OCI-LY1 (cell line): ENCODE measurements around the gene SPATA2L.

Source experiments
- H2AFZ ChIP-seq: fragments of 200-600 bp; sonication (generic), shearing (Covaris generic); 2 replicates; pipeline ENCODE4 v1.6.0; 2014; ENCODE audit warnings: antibody characterized with exemption, mild to moderate bottlenecking, low read length
- H3F3A ChIP-seq: fragments of 200-600 bp; sonication (generic), shearing (Covaris generic); 2 replicates; pipeline ENCODE4 v1.6.0; 2014; ENCODE audit warnings: mild to moderate bottlenecking, antibody characterized with exemption, low read length, moderate library complexity; ENCODE audit not compliant: insufficient read depth
- H3K27ac ChIP-seq: fragments of 200-600 bp; sonication (generic); 2 replicates; pipeline ENCODE4 v1.5.1; 2014; ENCODE audit warnings: low read length, mixed run types, mild to moderate bottlenecking, low read depth; ENCODE audit not compliant: poor library complexity, severe bottlenecking
- H3K27me3 ChIP-seq: fragments of 200-600 bp; sonication (generic); 2 replicates; pipeline ENCODE4 v1.6.0; 2014; ENCODE audit warnings: antibody characterized with exemption, mild to moderate bottlenecking, low read length, moderate library complexity; ENCODE audit not compliant: insufficient read depth
- H3K36me3 ChIP-seq: fragments of 200-600 bp; sonication (generic); 2 replicates; pipeline ENCODE4 v1.6.1; 2014; ENCODE audit warnings: mild to moderate bottlenecking, antibody characterized with exemption, low read length, moderate library complexity, mixed read lengths; ENCODE audit not compliant: insufficient read depth
- H3K4me1 ChIP-seq: fragments of 200-600 bp; sonication (generic); 2 replicates; pipeline ENCODE4 v1.5.1; 2014; ENCODE audit warnings: mild to moderate bottlenecking, low read length, moderate library complexity; ENCODE audit not compliant: insufficient read depth, severe bottlenecking
- H3K4me2 ChIP-seq: fragments of 200-600 bp; sonication (generic), shearing (Covaris generic); 2 replicates; pipeline ENCODE4 v1.6.1; 2014; ENCODE audit warnings: low read length
- H3K4me3 ChIP-seq: fragments of 200-600 bp; sonication (generic); 2 replicates; pipeline ENCODE4 v1.5.1; 2014; ENCODE audit warnings: low read length, low read depth, mild to moderate bottlenecking, mixed read lengths; ENCODE audit not compliant: poor library complexity, severe bottlenecking
- H3K79me2 ChIP-seq: fragments of 200-600 bp; shearing (Covaris generic); 2 replicates; pipeline ENCODE4 v1.6.1; 2016; ENCODE audit warnings: mixed run types, low read length, mixed read lengths; ENCODE audit not compliant: insufficient read depth
- H3K9ac ChIP-seq: fragments of 200-600 bp; sonication (generic), shearing (Covaris generic); 2 replicates; pipeline ENCODE4 v1.6.1; 2014; ENCODE audit warnings: mild to moderate bottlenecking, low read length, mixed read lengths
- H3K9me2 ChIP-seq: fragments of 200-600 bp; sonication (generic), shearing (Covaris generic); 2 replicates; pipeline ENCODE4 v1.6.1; 2014; ENCODE audit warnings: low read depth, mild to moderate bottlenecking, low read length, mixed read lengths
- H3K9me3 ChIP-seq: fragments of 200-600 bp; shearing (Covaris generic); 2 replicates; pipeline ENCODE4 v1.6.1; 2014; ENCODE audit warnings: low read length, mixed read lengths
- H4K20me1 ChIP-seq: fragments of 200-600 bp; sonication (generic), shearing (Covaris generic); 2 replicates; pipeline ENCODE4 v1.6.0; 2016; ENCODE audit warnings: mild to moderate bottlenecking, low read length; ENCODE audit not compliant: insufficient read depth
- EZH2 ChIP-seq: fragments of 200-600 bp; sonication (generic), shearing (Covaris generic); IDR thresholded peaks from 2 replicates; pipeline ENCODE4 v1.8.0; 2017; ENCODE audit warnings: borderline replicate concordance, mixed run types, mild to moderate bottlenecking, antibody characterized with exemption, low read length, moderate library complexity, mixed read lengths
- TF ChIP-seq, protein P1 (sequence below): fragments of 200-600 bp; sonication (generic), shearing (Covaris generic); IDR thresholded peaks from 2 replicates; pipeline ENCODE4 v1.5.1; 2017; ENCODE audit warnings: mild to moderate bottlenecking, antibody characterized with exemption, low read length, moderate library complexity, mixed read lengths

Gene SPATA2L

DNA sequence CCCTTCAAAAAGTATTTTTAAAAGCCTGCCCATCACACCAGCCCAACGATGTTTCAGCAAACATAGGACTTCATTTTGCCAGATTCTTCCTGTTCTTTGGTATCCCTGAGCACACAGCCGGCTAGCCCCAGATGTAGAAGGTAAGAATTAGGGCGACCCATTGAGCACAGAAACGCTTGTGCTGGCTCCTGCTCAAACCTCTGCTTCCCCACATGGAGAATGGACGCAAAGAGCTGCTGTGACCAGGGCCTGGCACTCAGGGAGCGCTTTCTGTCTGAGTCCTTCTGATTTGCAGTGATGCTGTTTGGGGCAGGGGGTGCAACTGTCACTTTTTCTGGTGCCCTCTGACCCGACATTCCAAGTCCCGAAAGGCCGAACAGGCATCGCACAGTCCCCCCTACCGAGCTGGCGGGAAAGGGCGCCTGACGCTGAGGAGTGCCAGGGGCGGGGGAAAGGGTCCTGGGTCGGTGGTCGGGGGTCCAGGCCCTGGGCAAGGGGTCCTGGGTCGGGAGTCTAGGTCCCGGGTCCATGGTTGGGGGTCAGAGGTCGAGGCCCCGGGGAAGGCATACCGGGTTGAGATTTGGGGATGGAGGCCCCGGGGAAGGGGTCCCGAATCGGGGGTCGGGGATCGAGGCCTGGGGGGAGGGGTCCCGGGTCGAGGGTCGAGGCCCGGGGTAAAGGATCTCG is 44.9 kb downstream of the SPATA2L start:
- no peak overlapping the region for H3K27ac ChIP-seq
- H3K27me3 ChIP-seq: no peaks in the 10 kb centered on the region
- H3K4me2 ChIP-seq: peak overlapping the region; percentile 97
- H3F3A ChIP-seq: no peaks in the 10 kb centered on the region
- H3K9ac ChIP-seq: peak overlapping the region; percentile 99
- no peak overlapping the region for H2AFZ ChIP-seq
- H3K36me3 ChIP-seq: peaks cover 31% of the 10 kb centered on the region
- peak overlapping the region; percentile 98 for H3K4me3 ChIP-seq
- H3K4me1 ChIP-seq: peaks cover 23% of the 10 kb centered on the region
- no peak for TF ChIP-seq EZH2
- TF ChIP-seq, protein P1, sequence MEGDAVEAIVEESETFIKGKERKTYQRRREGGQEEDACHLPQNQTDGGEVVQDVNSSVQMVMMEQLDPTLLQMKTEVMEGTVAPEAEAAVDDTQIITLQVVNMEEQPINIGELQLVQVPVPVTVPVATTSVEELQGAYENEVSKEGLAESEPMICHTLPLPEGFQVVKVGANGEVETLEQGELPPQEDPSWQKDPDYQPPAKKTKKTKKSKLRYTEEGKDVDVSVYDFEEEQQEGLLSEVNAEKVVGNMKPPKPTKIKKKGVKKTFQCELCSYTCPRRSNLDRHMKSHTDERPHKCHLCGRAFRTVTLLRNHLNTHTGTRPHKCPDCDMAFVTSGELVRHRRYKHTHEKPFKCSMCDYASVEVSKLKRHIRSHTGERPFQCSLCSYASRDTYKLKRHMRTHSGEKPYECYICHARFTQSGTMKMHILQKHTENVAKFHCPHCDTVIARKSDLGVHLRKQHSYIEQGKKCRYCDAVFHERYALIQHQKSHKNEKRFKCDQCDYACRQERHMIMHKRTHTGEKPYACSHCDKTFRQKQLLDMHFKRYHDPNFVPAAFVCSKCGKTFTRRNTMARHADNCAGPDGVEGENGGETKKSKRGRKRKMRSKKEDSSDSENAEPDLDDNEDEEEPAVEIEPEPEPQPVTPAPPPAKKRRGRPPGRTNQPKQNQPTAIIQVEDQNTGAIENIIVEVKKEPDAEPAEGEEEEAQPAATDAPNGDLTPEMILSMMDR: no peak
- H3K9me3 ChIP-seq: no peaks in the 10 kb centered on the region
- no peaks in the 10 kb centered on the region for H4K20me1 ChIP-seq
- H3K79me2 ChIP-seq: peaks cover 21% of the 10 kb centered on the region
- H3K9me2 ChIP-seq: no peaks in the 10 kb centered on the region

DNA sequence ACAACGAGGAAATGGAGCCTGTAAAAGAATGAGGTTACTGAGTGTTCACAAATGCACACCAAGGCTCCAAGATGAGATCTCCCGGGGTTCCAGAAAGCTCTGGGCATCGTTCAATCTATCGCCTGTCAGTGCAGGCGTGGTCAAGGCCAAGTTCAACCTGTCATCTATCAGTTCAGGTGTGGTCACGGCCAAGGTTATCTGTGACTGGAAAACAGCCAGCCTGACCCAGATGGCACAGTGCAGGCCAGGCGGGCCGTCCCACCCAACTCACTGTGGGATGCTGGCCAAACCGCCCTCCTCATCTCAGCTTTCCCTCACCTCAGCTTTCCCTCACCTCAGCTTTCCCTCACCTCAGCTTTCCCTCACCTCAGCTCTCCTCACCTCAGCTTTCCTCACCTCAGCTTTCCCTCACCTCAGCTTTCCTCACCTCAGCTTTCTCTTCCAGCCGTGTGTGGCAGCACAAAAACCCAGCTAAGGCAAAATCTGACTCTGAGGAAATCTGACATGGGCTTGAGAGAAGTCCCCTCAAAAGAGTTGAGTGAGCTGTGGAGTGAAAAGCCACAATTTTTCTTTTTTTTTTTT is 46.4 kb downstream of the SPATA2L start:
- H3K36me3 ChIP-seq: peaks cover 23% of the 10 kb centered on the region
- TF ChIP-seq, protein P1: no peak
- TF ChIP-seq EZH2: no peak
- H3K79me2 ChIP-seq: peaks cover 21% of the 10 kb centered on the region
- no peak overlapping the region for H3K4me3 ChIP-seq
- H3F3A ChIP-seq: no peaks in the 10 kb centered on the region
- no peaks in the 10 kb centered on the region for H3K9me3 ChIP-seq
- H3K4me1 ChIP-seq: peaks cover 23% of the 10 kb centered on the region
- no peaks in the 10 kb centered on the region for H3K27me3 ChIP-seq
- H3K9ac ChIP-seq: no peak overlapping the region
- no peaks in the 10 kb centered on the region for H3K9me2 ChIP-seq
- no peaks in the 10 kb centered on the region for H4K20me1 ChIP-seq
- no peak overlapping the region for H2AFZ ChIP-seq
- no peak overlapping the region for H3K27ac ChIP-seq
- H3K4me2 ChIP-seq: no peak overlapping the region

DNA sequence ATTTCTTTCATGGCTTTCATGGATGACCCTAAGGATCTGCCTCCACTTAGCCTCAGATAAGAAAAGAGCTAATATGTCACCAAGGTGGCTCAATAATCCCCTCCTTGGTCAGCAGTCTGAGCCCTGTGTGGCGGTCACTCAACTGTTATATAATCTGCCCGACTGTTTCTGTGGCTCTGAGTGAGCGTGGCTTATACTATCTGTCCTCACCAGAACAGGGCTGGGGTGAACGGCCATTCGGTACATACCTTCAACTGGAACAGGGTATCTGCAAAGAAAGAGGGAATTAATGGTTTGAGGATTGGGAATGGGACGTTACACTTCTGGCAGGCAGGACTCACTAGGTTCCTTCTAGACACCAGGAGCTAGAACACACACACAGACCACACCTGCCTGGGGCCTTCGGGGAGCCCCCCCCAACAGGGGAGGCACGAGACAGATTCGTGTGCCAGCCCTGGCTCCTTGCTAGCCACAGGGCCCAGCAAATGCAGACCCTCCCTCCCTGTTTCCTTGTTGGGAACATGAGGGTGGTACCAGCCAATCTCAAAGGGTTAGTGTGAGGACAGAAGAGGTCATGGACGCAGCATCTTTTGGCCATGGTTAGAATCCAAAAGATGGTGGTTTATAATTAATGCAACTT is 47.7 kb downstream of the SPATA2L start:
- Histone ChIP-seq H3K4me1 (peaks cover 12% of the 10 kb centered on the region), H4K20me1 (no peaks in the 10 kb centered on the region), H3K27me3 (no peaks in the 10 kb centered on the region), H3K9me3 (no peaks in the 10 kb centered on the region), H3K4me2 (no peak overlapping the region), H3K9ac (no peak overlapping the region), H3K9me2 (no peaks in the 10 kb centered on the region), H3K4me3 (no peak overlapping the region), H3K79me2 (peaks cover 17% of the 10 kb centered on the region), H3K36me3 (peaks cover 19% of the 10 kb centered on the region), H2AFZ (no peak overlapping the region), H3F3A (no peaks in the 10 kb centered on the region), H3K27ac (no peak overlapping the region)
- no peak for TF ChIP-seq EZH2
- TF ChIP-seq, protein P1: no peak
